Embryonic facial prominence (tissue), 1 donor: Measurements from ENCODE around the gene MRPL14.
"Not testable (repeated sequence)": the region's sequence is repeated elsewhere in the genome, so short reads cannot be mapped to it uniquely, and the experiment has no call there.

Experiments used
- DNase-seq: peaks from one replicate; pipeline ENCODE4 v3.0.0-alpha.2; 2016; ENCODE audit errors: extremely low spot score

The MRPL14 gene

GRCh38 chr6:44101832-44102231 lies 25.4 kb downstream of the MRPL14 start:
- DNase-seq: no peak

DNA sequence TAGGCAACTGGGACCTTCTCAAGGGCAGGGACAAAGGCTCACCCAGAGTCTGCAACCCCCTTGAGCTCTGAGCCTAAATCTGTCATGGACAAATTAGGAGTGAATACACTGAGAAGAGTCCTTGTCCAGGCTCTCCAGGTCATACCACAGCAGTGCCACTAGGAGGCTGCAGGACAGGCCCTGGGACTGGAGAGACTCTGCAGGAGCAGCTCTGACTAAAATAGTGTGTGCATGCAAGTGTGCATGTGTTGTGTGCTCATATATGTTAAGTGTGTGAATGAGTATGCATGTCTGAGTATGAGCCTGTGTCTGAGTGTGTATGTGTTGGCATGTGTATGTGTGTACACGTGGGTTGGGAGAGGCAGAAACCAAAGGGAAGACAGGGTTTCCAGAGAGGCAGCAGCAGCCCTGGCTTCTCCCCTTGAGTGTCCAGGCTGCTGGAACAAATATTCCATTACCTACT lies 27.1 kb downstream of the MRPL14 start:
- no peak for DNase-seq

- DNase-seq: no peak
These were observed 28.1 kb downstream of the MRPL14 start for GRCh38 chr6:44099192-44099591.

DNA sequence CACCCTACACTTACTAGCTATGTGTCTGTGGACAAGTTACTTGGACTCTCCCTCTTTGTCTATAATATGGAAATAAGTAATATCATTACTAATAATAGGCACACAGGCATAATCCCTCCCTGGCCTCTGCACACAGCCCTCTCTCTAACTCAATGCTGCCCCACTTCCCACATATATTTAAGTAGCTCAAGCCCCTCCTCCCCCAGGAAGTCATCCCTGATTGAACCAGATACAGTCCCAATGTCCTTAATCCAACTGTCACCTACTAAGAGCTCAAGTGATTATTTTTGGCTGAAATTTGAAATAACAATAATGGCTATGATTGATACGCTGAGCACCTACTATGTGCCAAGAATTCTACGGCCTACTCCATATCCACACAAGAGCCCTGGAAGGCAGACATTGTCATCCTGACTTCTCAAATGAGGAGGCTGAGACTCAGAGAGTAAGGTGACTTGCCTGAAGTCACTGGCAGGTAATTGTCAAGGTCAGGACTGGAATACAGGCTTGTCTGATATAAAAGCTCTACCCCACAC lies 29.4 kb downstream of the MRPL14 start:
- DNase-seq: no peak

DNA sequence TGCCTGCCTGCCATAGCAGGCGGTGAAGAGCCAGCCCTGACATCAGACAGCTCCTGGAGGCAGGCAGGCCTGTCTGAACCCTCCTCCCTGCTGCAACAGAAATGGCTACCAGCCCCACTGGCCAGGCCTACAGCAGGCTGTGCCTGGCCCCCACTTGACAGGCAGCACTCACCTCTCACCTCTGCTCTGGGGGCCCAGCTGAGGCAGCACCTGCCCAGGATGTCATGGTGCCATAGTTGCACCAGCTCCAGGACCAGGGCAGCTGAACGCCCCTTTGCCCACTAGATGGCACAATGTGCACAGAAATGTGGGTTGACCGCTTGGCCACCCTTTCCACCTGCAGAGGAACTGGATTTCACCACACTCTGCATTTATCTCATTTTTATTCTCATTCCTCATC lies 30.6 kb downstream of the MRPL14 start:
- no peak for DNase-seq

DNA sequence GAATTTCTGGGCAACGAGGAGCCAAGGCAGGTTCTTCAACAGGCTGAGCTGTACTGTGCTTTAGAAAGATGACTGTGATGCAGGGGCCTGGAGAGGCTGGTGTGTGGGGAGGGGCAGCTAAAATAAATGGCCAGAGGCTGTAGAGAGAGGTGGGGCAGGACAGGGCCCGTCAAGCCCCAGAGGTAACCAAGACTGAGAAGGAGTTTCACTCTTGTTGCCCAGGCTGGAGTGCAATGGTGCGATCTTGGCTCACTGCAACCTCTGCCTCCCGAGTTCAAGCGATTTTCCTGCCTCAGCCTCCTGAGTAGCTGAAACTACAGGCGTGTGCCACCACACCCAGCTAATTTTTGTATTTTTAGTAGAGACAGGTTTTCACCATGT lies 32.0 kb downstream of the MRPL14 start:
- not testable (repeated sequence) for DNase-seq

DNA sequence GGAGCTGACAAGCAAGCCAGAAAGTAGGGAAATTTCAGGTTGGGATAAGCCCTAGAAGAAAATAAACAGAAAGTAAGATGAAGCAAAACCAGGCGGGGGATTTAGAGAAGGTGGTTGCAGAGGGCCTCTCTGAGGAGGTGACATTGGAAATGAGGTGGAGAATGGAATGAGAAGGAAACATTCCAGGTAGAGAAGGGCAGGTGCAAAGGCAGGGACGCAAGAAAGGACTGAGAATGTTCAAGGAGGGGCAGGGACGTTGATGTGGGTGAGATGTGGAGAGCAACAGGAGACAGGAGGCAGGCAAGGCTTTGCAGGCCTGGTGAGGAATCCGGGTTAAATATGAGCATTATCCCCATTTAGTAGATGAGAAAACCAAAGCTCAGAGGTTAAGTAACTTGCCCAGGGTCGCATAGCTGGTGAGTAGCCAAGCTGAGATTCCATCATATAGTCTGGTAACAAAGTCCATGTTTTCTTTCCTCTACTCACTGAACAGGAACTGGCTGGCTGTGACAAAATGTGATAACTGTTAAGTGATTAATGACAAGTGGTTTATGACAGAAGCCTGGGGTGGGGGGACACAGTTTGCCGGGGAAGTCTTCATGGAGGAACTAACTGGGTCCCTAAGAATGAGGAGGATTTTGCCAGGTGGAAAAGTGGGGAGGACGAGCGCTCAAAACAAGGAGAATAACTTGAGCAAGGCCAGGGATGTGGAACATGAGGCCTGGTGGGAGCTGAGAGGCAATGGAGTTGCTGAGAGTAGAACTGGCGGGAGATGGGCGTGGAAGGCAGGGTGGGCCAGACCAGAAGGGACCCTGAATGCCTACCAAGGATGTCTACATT lies 32.6 kb downstream of the MRPL14 start:
- DNase-seq: no peak

DNA sequence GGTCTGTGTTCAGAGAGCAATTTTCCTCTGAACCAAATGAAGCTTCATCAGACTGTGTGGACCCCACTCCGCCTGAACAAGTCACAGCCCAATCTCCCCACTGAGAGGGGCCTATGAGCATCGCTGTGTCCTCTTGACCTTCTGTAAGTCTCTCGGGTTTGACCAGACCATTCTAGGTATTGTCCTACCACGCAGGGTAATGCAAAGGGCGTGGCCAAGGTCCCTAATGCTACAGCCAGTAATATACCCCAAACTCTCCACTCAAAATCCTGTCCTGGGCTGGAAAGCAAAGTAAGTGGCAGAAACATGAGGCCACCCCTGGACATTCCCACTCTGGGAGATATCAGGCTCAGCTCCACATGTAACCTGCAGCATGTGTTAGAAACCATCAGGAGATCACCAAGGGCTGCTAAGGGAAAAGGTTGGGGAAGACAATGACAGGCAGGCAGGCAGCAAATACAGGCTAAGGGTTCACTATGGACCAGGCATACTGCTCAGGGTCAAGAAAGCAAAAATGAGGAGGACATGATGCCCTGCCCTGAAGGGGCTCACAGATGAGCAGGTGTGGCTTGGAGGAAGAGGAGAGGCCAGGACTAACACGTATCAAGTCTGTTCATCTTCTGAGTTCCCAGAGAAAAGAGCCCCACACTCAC lies 33.4 kb downstream of the MRPL14 start:
- DNase-seq: no peak

DNA sequence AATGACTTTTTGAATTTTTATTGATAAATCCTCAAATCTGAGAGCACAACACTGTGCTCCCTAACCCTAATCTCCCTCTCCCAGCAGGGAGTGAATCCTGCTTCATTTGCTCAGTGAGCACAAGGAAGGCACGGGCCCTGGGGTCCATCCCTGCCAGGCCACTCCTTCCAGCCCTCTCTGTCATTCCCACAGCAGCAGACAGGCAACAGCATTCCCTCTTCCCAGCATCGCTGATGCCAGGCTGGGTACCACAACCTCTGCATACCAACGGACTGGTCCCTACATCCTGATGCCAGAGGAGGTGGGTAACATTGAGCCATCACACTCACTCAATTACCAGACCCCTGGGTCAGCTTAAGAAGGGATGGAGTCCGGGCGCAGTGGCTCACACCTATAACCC lies 34.2 kb downstream of the MRPL14 start:
- DNase-seq: no peak

DNA sequence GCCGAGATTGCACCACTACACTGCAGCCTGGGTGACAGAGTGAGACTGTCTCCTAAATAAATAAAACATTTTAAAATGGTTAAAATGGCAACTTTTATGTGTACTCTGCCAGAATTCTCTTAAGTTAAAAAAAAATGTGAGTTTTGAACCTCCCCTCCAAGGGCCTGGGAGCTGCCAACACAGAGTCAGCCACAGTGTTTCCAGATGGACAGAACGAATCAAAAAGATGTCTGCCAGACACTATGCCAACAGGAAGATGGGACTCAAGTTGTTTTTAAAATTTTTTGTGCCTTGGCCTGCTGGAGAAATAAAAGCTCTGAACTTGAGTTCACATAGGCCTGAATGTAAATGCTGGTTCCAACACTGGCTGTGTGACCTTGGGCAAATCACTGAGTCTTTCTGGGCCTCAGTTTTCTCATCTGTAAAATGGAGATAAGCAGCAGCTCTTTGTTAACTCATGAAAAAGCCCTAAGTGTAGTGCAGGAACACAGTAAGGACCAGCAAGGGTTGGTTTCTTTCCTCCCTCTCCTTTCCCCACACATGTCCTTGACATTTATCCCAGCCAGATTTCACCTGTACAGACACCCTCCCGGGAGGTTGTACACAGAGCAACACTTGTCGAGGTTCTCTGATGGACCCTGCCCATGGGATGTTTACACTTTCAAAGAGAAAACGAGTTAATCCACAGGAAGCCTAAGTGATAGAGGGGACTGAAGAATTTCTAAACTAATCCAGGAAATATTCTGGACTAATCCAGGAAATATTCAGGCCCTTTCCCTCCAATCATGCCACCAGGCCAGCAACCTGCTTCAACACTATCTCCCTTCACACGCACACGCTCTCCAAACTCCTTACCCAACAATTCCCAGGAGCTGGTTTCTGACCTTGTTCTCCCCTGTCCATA lies 35.0 kb downstream of the MRPL14 start:
- no peak for DNase-seq

GRCh38 chr6:44091356-44091755 lies 35.9 kb downstream of the MRPL14 start:
- DNase-seq: not testable (repeated sequence)

DNA sequence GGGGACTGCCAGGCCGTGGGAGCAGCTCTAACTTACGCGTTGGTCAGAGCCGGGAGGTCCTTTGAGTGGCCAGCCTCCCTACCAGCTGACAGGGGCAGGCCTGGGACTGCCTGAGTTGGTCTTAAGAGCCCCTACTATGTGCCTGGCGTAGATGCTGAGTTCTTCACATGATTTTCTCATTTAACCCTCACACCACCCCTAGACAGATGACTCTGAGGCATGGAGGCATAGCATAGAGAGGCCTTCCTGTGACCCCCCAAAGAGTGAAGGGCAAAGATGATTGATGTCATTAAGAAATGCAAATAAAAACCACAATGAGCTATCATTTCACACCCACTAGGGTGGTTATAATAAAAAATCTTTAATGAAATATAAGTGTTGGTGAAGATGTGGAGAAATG lies 36.8 kb downstream of the MRPL14 start:
- DNase-seq: no peak

- no peak for DNase-seq
These were observed 38.2 kb downstream of the MRPL14 start for GRCh38 chr6:44088827-44089590.

DNA sequence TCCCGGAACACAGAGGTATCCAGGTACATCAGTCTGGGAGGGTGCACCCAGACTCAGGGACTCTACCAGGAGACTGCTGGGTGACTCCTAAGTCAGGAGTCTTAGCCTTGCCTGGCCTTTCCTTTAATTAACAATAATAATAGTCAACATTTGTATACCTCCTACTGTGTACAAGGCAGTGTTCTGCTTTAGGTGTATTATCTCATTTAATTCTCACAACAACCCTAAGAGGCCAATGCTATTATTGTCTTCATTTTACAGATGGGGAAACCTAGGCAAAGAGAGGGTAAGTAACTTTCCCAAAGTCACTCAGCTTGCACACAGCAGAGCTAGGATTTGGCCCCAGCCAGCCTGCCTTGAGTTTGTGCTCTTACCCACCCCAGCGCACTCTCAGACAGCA lies 39.6 kb downstream of the MRPL14 start:
- no peak for DNase-seq

- no peak for DNase-seq
These were observed 40.2 kb downstream of the MRPL14 start for GRCh38 chr6:44086931-44087574.

DNA sequence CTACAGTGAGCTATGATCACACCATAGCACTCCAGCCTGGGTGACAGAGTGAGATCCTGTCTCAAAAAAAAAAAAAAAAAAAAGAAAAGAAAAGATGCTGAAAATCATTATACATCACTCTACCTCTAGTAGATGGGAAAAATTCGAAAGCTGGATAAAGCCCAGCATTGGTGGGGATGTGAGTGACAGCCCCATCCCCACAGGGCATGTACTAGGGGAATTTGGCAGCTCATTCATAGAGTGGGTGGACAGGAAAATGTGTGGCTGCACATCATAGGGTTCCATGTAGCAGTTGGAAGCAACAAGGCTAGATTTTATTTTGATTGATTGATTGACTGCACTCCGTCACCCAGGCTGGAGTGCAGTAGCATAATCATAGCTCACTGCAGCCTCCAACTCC lies 42.0 kb downstream of the MRPL14 start:
- no peak for DNase-seq

GRCh38 chr6:44084231-44085014 lies 42.8 kb downstream of the MRPL14 start:
- no peak for DNase-seq

DNA sequence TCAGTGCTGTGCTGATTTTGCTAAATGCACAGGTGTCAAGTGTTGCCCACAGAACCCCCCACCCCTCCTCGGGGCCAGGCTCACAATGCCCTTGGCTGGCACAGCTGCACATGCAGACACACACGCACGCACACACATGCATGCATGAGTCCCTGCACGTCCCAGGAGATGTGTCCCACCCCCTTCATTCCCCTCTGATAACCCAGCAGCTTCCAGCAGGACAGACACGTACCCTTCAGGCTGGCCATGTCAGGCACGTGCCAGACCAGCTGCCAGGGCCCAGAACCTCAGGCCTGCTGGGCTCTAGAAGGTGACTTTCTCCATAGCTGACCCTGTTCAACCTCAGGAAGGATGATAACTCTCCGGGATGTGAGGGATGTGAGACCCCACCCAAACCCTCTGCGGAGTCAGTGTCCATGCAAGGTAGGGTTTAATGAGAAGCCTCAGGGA lies 44.4 kb downstream of the MRPL14 start:
- no peak for DNase-seq

DNA sequence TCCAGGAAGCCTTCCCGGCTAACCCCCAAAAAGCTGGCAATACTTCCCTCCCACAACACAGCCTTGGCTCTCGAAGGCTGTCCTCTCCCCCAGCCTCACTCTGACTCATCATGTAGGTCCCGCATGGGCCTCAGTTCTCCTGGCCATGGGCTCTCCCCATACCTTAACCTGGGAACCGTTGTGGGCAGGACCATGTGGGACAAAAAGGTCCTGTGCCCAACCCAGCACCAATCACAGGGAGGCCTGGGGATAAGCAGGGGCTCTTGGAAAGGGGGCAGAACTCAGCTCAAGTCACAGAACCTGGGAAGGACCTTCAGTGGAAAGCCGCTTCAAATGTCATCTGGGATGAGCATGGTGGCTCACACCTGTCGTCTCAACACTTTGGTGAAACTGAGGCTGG lies 45.5 kb downstream of the MRPL14 start:
- no peak for DNase-seq
